ENCODE results near the gene TANGO2. TPM values are rescaled to one million over a fixed set of nuclear protein-coding genes. Genes with fewer than 3 reads are reported as not detected.

Gene TANGO2
- polyA plus RNA-seq, 1 donor from 2014 or later = 12.7 TPM

GRCh38 chr22:20036084-20036482 is 15.2 kb downstream of the TANGO2 start:
- Histone ChIP-seq H3K9me3 (ENCODE audit: low read length) (no peaks in the 10 kb centered on the region), H3K9ac (ENCODE audit: low read length) (no peak overlapping the region), H3K4me2 (ENCODE audit: low read length) (no peak overlapping the region), H3K27ac (ENCODE audit: low read length) (no peak overlapping the region), H3K4me3 (ENCODE audit: low read length) (no peak overlapping the region), H3K79me2 (replicated peaks; ENCODE audit: insufficient read depth, low read length) (no peaks in the 10 kb centered on the region), H3K9me2 (ENCODE audit: insufficient read depth, low read length) (no peaks in the 10 kb centered on the region), H3F3A (ENCODE audit: insufficient read depth, low read length, poor library complexity, severe bottlenecking) (no peaks in the 10 kb centered on the region), H4K20me1 (ENCODE audit: insufficient read depth) (no peaks in the 10 kb centered on the region), H3K27me3 (ENCODE audit: insufficient read depth, low read depth, low read length) (no peaks in the 10 kb centered on the region), H2AFZ (ENCODE audit: low read depth, low read length) (no peak overlapping the region), H3K36me3 (ENCODE audit: insufficient read depth, low read length) (no peaks in the 10 kb centered on the region)
- TF ChIP-seq EZH2 (IDR thresholded peaks at IDR 0.05; ENCODE audit: borderline replicate concordance, insufficient read depth, low read length, poor library complexity, severe bottlenecking) (no peak), POLR2AphosphoS5 (IDR thresholded peaks at IDR 0.05) (no peak), CTCF (IDR thresholded peaks at IDR 0.05; ENCODE audit: poor library complexity, severe bottlenecking) (no peak), REST (IDR thresholded peaks at IDR 0.05; ENCODE audit: borderline replicate concordance) (no peak), TAF1 (IDR thresholded peaks at IDR 0.05; ENCODE audit: low read depth) (no peak), SMC3 (conservative IDR thresholded peaks at IDR 0.05; ENCODE audit: poor library complexity) (no peak), EP300 (conservative IDR thresholded peaks at IDR 0.05; ENCODE audit: poor library complexity, severe bottlenecking) (no peak), RAD21 (conservative IDR thresholded peaks at IDR 0.05) (no peak), MXI1 (conservative IDR thresholded peaks at IDR 0.05; ENCODE audit: poor library complexity, severe bottlenecking) (no peak)

- H2AFZ ChIP-seq (ENCODE audit: low read depth, low read length) = no peak overlapping the region
- H3F3A ChIP-seq (ENCODE audit: insufficient read depth, low read length, poor library complexity, severe bottlenecking) = no peaks in the 10 kb centered on the region
- no peaks in the 10 kb centered on the region for H3K27me3 ChIP-seq (ENCODE audit: insufficient read depth, low read depth, low read length)
- H3K36me3 ChIP-seq (ENCODE audit: insufficient read depth, low read length) = no peaks in the 10 kb centered on the region
- no peak overlapping the region for H3K27ac ChIP-seq (ENCODE audit: low read length)
- TF ChIP-seq POLR2AphosphoS5 (IDR thresholded peaks at IDR 0.05) (no peak), CTCF (IDR thresholded peaks at IDR 0.05; ENCODE audit: poor library complexity, severe bottlenecking) (no peak), REST (IDR thresholded peaks at IDR 0.05; ENCODE audit: borderline replicate concordance) (no peak), EZH2 (IDR thresholded peaks at IDR 0.05; ENCODE audit: borderline replicate concordance, insufficient read depth, low read length, poor library complexity, severe bottlenecking) (no peak), SMC3 (conservative IDR thresholded peaks at IDR 0.05; ENCODE audit: poor library complexity) (no peak), RAD21 (conservative IDR thresholded peaks at IDR 0.05) (no peak), MXI1 (conservative IDR thresholded peaks at IDR 0.05; ENCODE audit: poor library complexity, severe bottlenecking) (no peak), TAF1 (IDR thresholded peaks at IDR 0.05; ENCODE audit: low read depth) (no peak), EP300 (conservative IDR thresholded peaks at IDR 0.05; ENCODE audit: poor library complexity, severe bottlenecking) (no peak)
- H3K4me2 ChIP-seq (ENCODE audit: low read length) = no peak overlapping the region
- H3K9ac ChIP-seq (ENCODE audit: low read length) = no peak overlapping the region
- no peaks in the 10 kb centered on the region for H3K9me2 ChIP-seq (ENCODE audit: insufficient read depth, low read length)
- no peaks in the 10 kb centered on the region for H3K79me2 ChIP-seq (replicated peaks; ENCODE audit: insufficient read depth, low read length)
- no peaks in the 10 kb centered on the region for H3K9me3 ChIP-seq (ENCODE audit: low read length)
- no peaks in the 10 kb centered on the region for H4K20me1 ChIP-seq (ENCODE audit: insufficient read depth)
- no peak overlapping the region for H3K4me3 ChIP-seq (ENCODE audit: low read length)
Observed at GRCh38 chr22:20036535-20037392, 15.9 kb downstream of the TANGO2 start.

Measured in neural cell (in vitro differentiated cells).